Measurements from ENCODE around the gene CENPP.

Gene CENPP

GRCh38 chr9:92529124-92529523 is 203.4 kb downstream of the CENPP start:
- TF ChIP-seq CTCF (IDR thresholded peaks at IDR 0.05; ENCODE audit: borderline replicate concordance, control extremely low read depth, extremely low read depth, insufficient read depth, missing control alignments), result no peak
- DNase-seq (ENCODE audit: low spot score), result no peak
- in situ Hi-C loops (cut with MboI; ENCODE audit: low sequenced_read_pairs, unreplicated experiment), result no loop called here

- DNase-seq (ENCODE audit: low spot score), result no peak
- TF ChIP-seq CTCF (IDR thresholded peaks at IDR 0.05; ENCODE audit: borderline replicate concordance, control extremely low read depth, extremely low read depth, insufficient read depth, missing control alignments), result no peak
- in situ Hi-C loops (cut with MboI; ENCODE audit: low sequenced_read_pairs, unreplicated experiment), result no loop called here
Observed at GRCh38 chr9:92530893-92531292, 205.1 kb downstream of the CENPP start.

GRCh38 chr9:92534204-92534603 is 208.5 kb downstream of the CENPP start:
- no peak for TF ChIP-seq CTCF (IDR thresholded peaks at IDR 0.05; ENCODE audit: borderline replicate concordance, control extremely low read depth, extremely low read depth, insufficient read depth, missing control alignments)
- no peak for DNase-seq (ENCODE audit: low spot score)
- in situ Hi-C loops (cut with MboI; ENCODE audit: low sequenced_read_pairs, unreplicated experiment), result no loop called here

GRCh38 chr9:92534674-92535073 is 208.9 kb downstream of the CENPP start:
- no peak for TF ChIP-seq CTCF (IDR thresholded peaks at IDR 0.05; ENCODE audit: borderline replicate concordance, control extremely low read depth, extremely low read depth, insufficient read depth, missing control alignments)
- no peak for DNase-seq (ENCODE audit: low spot score)
- in situ Hi-C loops (cut with MboI; ENCODE audit: low sequenced_read_pairs, unreplicated experiment), result no loop called here

- TF ChIP-seq CTCF (IDR thresholded peaks at IDR 0.05; ENCODE audit: borderline replicate concordance, control extremely low read depth, extremely low read depth, insufficient read depth, missing control alignments), result no peak
- no peak for DNase-seq (ENCODE audit: low spot score)
- in situ Hi-C loops (cut with MboI; ENCODE audit: low sequenced_read_pairs, unreplicated experiment), result no loop called here
Observed at GRCh38 chr9:92535940-92536850, 210.4 kb downstream of the CENPP start, which contains the start of gene ECM2. ECM2 (minus strand) TSS chr9:92535990; CDS start chr9:92522866, 13,124 bp downstream.

GRCh38 chr9:92538541-92538940 is 212.8 kb downstream of the CENPP start:
- no peak for TF ChIP-seq CTCF (IDR thresholded peaks at IDR 0.05; ENCODE audit: borderline replicate concordance, control extremely low read depth, extremely low read depth, insufficient read depth, missing control alignments)
- DNase-seq (ENCODE audit: low spot score), result no peak
- in situ Hi-C loops (cut with MboI; ENCODE audit: low sequenced_read_pairs, unreplicated experiment), result no loop called here

All from GM13976 (cell line).